HG03520 (cell line): ENCODE measurements around the gene ZNF319.
"Not testable (repeated sequence)": the region's sequence is repeated elsewhere in the genome, so short reads cannot be mapped to it uniquely, and the experiment has no call there.

ENCODE experiments used
- ATAC-seq: cut with Tn5 transposase; IDR thresholded peaks from one replicate; pipeline ENCODE4 v1.9.1; 2021; ENCODE audit warnings: mild to moderate bottlenecking, moderate library complexity; ENCODE audit not compliant: unreplicated experiment

Gene ZNF319

DNA sequence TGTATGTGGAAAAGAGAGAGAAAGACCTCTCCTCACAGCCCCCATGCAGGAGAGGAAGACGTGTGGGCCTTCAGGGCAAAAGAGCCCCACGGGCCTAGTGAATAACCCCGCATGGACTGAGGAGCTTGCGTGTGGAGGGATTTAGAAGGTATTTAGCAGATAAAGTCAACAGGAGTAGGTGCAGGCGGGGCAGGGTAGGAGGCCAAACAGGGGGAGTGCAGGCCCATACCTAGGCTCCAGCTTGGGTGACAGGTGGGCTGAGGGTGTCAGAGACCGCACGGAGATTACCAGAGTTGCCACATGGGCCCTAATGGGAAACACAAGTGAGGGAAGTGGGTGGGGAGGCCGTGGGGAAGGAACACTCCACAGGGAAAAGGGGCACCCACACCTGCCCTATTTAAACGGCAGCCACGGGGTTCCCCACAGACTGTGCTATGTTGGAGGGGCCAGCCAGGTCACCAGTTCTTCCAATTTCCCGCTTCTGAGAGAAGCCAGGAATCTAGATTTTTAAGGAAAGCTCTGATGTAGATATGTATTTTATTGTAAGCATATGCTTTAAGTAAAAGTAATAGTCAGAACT lies 21.4 kb downstream of the ZNF319 start:
- ATAC-seq: no peak

DNA sequence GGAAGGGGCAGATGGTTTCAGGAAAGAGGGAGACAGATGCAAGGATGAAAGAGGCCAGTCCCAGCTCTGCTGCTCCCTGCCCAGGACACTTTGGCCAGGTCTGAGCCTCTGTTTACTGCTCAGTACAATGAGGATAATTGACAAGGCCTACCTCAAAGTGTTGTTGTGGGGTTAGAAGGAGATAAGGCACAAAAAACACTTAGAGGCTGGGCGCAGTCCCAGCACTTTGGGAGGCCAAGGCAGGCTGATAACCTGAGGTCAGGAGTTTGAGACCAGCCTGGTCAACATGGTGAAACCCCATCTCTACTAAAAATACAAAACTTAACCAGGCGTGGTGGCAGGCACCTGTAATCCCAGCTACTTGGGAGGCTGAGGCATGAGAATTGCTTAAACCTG lies 22.4 kb downstream of the ZNF319 start:
- ATAC-seq: not testable (repeated sequence)

DNA sequence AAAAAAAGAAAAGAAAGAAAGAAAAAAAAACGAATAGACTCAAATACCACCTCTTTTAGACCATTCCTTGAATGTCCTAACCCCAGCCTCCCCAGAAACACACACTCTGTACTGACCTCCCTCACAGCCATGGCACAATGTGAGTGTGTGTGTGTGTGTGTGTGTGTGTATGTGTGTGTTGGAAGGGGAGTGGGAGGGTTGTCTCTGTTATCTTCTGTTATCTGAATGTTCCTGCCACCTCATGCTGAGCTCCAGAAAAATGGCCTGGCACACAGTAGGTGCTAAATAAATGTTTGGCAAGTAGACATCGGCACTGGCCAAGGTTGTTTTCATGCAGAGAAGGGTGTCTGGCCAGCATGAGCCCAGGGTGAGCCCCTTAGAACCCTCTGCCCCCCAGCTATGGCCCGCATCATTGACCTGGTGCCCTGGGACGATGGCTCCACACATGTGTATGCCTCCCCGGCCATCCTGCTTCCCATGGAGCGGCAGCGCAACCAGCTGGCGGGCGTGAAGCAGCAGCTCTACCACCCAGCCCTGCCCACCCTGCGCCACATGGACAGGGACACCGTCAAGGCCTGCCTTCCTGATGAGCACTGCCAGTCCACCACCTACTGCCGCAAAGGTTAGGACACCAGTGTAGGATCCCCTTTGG lies 22.9 kb downstream of the ZNF319 start:
- ATAC-seq: no peak

DNA sequence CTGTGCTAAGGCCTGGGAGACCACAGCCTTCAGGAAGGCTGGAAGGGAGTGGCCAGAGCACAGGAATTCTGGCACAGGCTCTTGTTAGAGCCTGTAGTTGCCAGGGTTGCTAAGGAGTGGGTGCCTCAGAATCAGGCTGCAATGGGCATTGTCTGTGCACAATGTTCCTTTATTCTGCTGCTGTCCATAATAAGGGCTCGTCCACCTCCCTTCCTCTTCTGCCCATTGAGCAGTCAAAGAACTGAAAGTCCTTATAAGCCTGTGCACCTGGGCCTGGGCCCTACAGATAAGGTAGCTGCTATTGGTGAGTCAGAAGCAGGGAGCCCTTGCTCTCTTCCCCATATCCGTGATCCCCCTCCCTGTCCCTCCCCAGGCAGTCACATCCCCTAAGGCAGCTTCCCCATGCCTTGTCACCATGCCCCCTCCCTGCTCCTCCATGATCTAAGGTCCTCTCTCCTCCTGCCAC lies 24.1 kb downstream of the ZNF319 start:
- ATAC-seq: no peak

DNA sequence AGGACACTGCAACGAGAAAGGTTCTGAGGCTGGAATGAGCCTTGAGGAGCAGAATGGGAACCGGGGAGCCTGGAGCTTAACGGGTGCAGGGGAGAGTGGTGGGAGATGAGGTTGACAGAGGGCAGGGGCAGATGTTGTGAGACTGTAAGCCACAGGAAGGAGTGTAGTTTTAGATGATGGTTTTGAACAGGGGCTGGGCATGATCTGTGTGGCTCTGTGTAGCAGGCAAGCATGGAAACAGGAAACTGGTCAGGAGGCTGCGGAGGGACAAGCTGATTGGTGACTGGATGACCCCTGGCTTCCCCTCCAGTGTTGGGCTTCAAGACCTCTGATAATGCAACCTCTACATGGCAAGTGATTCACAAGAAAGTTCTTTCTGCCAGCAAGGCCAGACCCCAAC lies 28.2 kb downstream of the ZNF319 start:
- ATAC-seq: no peak

DNA sequence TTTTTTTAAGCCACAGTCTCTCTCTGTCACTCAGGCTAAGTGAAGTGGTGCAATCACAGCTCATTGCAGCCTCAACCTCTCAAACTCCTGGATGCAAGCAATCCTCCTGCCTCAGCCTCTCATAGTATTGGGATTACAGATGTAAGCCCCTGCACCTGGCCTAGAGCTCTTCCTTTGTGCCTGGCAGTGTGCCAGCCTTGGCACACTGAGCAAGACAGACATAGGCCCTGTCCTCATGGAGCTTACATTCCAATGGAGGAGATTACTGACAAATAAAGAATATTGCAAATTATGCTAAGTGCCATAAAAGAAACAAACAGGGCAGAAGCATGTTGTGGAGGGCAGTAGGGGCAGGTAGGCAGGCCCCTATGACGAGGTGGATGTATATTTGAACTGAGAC lies 28.6 kb downstream of the ZNF319 start:
- no peak for ATAC-seq

DNA sequence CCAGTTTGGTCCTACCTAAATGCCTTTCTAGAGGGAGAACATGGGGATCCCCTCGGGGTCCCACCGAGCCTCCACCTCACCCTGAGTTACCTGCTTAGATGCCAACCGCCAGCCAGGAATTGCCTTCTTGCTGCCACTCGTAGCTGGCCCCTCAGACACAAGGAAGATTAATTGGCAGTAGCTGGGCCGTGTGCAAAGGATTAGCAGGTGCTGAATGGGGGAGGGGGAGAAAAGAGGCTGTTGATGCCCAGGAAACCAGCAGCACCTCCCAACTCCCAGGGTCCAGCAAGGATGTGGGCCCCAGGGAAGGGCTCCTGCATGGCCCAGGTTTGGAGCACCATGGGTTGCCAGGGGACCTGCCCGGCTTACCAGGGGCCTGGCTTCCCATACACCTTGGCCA lies 29.5 kb downstream of the ZNF319 start, which contains the start of gene CNGB1:
Gene CNGB1 (minus strand): TSS at position 159 of the 400 bp plus-strand sequence. CDS start 3,842 bp downstream, outside the sequence.
- no peak for ATAC-seq

DNA sequence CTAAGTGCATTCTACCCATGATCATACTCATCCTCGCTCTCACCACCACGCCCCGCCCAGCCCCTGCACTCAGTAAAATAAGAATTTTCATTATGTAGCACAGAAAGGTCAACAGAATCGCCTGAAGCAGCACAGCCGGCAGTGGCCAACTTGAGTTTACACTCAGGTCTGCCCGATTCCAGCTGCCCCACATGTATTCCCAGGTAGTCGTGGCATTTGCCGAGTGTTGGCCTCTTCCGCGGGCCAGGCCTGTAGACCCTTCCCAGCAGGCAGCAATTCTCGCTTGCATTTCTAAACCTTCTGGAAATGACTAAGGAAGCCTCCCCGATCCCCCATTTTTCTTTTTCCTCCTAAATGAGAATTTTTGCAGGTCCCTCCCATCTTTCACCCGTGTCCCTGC lies 30.2 kb downstream of the ZNF319 start:
- no peak for ATAC-seq

DNA sequence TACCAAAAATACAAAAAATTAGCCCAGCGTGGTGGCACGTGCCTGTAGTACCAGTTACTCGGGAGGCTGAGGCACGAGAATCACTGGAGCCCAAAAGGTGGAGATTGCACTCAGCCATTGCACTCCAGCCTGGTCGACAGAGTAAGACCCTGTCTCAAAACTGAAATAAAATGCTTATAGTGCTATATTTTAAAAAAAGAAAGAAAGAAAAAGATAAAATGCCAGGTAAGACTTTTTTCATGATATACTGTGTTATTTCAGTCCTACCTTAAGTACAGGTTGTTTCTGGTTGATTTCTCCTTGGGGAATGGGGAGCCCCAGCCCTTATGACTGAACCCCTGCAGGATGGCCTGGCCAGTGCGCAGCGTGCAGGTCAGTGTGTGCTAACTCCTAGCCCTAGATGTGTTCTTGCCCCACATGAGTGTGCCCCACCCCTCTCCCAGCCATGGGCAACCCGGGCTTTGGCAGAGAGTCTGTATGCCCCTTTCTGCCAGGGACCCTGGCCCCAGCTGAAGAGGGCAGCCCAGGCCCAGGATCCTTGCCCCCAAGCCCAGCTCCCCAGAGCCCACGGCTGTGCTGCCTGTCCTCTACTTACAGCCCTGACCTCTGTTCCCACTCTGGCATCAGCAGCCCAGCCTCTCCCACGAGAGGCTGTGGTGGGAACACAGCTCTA lies 30.9 kb downstream of the ZNF319 start:
- ATAC-seq: no peak

DNA sequence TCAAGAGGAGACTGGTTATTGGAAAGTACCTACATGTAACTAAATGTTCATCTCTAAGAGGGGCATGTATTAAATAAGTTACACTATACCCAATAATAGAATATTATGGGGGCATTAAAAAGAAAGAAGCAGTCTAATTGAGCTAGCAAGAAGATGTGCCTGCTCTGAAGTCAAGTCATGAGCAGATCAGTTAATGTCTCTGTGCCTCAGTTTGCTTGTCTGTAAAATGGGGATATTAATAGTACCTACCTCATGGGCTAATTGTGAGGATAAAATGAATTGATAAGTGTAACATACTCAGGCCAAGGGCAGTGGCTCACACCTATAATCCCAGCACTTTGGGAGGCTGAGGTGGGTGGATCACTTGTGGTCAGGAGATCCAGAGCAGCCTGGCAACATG lies 32.6 kb downstream of the ZNF319 start:
- no peak for ATAC-seq

DNA sequence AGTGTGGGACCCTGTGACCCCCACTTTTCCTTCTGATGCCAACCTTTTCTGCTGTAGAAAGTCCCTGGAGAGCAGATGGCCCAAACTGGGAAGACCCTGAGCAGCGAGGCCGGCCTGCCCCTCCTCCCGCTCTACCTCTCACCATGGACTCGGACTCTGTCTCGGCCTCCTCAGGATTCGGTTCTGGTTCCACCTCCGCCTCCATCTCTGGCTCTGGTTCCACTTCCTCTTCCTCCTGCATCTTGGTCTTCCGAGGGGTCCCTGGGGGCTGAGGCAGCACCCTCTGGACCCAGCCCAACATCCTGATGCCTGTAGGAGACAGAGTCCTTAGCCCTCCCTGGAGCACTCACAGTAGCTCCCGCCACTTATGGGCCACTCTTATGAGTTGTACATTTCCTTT lies 33.5 kb downstream of the ZNF319 start:
- ATAC-seq: no peak

DNA sequence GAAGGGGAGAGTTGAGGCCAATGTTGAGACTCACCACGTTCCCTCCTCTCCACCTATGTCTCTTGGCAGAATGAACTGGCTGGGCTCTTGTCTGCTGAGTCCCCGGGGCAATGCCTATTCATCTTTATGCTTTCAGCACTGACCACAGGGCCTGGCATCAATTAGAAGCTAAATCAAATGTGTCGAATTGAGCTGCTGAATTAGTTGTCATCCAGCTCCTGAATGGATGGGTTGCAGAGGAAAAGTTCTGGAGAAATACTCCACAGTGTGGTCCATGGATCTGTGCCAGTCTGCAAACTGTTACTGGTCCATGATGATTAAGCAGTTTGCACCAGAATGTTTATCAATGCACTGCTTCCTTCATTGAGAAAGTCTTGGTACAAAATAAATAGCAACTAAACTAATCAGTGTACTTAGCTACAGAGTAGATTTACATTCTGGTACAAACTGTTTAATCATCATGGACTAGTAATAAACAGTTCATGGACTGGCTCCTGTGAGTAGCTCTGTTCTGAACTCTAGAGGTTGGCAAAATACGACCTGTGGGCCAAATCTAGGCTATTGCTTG lies 34.2 kb downstream of the ZNF319 start:
- ATAC-seq: no peak

DNA sequence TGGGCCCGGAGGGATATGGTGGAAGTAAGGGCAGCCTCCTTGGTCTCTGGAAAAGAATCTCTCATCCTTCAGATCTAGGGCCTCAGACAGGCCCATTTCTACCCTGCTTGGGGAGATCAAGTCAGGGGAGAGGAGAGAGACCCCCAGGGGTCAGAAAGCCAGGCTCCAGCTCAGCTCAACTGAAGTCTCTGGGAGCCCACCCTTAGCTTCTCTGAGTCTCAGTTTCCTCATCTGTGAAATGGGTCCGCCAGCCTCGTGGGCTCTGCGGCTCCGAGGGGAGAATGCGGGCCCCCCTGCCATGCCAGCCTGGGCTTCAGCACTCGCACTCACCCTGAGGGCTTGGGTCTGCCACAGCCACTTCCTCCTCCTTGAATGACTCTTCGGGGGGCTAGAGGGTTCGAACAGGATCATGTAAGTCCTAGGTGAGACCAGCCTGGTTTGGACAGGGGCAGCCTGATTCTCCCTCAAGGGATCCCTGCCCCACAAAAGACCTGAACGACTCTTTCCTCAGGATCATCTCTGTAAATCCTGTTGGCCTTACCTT lies 36.2 kb downstream of the ZNF319 start:
- ATAC-seq: no peak

DNA sequence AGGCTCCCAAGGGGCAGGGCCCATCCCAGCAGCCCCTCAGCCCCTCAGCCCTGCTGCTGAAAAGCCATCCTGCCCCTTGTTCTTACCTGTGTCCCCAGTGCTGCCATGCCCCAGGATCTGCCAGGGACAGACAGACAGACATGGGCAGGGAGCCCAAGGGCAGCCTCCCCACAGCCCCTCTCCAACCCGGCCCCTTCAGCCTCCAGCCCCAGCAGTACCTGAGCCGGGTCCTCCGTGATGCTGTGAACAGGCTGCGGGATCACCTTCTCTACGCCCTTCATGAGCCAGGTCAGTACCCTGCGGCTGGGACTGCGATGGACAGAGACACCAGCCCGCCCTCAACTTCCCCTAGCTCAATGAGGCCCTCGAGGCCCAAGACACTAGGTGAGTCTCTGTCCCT lies 37.7 kb downstream of the ZNF319 start:
- no peak for ATAC-seq

DNA sequence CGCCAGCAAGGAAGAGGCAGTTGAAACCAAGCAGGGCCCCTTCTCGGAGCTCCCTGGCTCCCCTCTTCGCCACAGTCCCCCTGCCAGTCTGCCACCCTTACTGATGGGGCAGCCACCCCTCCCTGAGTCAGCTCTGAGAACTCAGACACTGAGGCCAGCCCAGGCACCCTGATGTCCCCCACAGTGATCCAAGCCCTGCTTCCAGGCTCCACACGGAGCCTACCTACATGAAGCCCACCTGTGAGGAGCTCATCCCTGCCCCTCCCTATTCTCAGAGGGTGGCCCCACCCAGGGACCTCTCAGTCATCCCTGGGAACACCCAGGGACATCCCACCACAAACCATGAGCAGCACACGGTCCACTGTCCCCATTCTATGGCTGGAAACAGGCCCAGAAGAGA lies 38.4 kb downstream of the ZNF319 start:
- no peak for ATAC-seq

DNA sequence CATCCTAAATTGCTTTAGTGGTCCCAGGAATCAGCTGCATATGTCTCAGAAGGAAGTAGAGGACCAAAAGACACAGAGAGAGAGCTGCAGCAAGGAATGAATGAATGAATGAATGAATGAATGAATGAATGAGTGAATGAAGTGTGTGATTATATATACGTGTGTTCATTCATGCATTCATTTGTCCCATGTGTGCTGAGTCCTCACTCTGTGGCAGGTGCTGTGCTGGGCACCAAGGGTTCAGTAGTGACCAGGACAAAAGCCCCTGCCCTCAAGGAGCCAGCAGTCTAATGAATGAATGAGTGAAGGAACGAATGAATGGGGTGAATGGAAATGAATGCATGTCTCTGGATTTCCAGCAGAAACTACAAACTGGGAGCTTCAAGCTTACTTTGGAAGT lies 38.9 kb downstream of the ZNF319 start:
- ATAC-seq: no peak

DNA sequence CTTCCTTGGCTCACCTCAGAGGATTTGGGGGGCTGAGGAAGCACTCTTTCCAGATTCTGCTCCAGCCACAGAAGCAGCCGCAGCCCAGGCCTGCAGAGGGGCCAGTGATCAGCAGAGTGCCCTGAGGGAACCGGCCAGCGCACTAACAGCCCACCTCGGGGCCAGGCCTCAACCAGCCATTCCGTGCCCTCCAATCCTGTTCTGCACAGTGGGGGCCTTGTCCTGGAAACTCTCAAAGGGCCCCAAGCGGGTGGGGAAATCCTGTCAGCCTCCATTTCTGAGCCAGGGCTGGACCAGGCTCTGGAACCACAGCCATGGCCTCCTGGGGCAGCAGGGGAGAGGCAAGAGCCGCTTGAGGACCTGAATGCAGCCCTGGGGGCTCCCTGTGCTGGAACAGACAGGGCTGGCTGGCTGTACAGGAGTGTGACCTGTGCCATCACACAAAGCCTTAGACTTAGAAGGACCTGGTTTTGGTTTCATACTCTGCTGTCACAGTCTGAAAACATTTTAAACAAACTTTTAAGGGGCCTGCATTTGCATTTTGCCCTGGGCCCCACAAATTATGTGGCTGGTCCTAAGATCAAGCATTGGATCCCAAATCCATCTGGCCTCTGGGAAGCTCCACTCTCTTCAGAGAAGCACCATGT lies 39.5 kb downstream of the ZNF319 start:
- no peak for ATAC-seq

DNA sequence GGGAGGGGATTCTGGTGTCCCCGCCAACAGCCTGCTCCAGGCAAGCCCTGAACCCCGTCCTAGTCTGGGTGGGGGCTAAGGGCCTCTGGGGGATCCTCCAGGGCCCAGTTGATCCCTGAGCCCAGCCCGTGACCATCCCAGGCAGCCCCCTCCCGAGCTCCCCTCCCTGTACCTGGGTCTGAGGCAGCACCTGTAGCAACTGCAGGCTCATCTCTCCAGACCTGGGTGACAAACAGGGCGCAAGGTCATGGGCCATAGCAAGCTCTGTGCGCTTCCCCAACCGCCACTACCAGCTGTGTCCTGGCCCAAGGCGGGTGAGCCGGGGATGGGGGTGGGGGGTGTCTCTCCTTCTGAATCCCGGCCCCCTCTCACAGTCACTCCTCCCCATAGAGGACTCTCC lies 40.2 kb downstream of the ZNF319 start:
- no peak for ATAC-seq

DNA sequence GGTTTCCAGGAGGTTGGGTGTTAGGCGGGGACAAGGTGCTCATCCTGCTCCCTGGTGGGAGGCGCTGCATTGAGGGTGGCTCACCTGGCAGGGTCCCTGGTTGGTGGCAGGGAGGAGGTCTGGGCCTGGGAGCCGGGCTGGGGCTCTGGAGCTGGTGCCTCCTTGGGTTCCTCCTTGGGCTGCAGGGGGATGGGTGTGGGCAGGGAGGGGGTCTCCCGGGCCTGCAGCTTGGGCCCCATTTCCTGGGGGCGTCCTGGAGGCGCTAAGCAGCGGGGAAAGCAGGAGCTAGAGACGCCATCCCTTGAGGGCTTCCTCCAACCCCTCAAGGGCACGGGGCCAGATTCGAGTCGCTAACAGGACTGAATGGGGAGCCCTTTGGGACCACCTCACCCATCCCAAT lies 40.7 kb downstream of the ZNF319 start:
- ATAC-seq: no peak

DNA sequence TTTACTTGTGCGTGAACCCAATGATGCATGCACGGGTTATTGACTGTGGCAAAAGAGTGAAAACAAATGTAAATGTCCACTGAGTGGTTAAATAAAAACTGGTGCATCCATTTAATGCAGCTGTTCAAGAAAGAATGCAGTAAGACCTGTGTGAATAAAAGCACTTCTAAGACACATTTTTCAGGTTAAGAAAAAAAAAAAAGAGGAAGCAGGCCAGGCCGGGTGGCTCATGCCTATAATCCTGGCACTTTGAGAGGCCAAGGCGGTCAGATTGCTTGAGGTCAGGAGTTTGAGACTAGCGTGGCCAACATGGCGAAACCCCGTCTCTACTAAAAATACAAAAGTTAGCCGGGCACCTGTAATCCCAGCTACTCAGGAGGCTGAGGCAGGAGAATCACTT lies 41.4 kb downstream of the ZNF319 start:
- no peak for ATAC-seq

DNA sequence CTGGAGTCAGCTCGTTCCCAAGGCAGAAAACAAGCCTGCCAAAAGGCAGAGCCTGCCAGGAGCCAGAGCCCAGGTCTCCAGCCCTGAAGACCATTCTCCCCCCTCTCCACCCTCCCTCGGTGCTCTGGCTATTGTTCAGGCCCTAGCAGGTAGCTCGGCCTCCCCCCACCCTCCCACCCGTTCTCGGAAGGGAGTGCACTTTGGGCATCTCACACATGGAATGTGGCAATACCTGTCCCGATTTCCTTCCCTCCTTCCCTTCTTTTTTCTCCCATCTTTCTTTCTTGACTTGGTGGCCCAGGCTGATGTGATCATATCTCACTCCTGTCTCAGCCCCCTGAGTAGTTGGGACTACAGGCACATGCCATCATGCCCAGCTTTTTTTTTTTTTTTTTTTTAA lies 41.9 kb downstream of the ZNF319 start:
- ATAC-seq: no peak
